OCI-LY1 (cell line): Measurements from ENCODE around the gene COX4I1.

Experiments used
- EZH2 ChIP-seq: fragments of 200-600 bp; sonication (generic), shearing (Covaris generic); IDR thresholded peaks from 2 replicates; pipeline ENCODE4 v1.8.0; 2017; ENCODE audit warnings: borderline replicate concordance, mixed run types, mild to moderate bottlenecking, antibody characterized with exemption, low read length, moderate library complexity, mixed read lengths
- TF ChIP-seq, protein P1 (sequence below): fragments of 200-600 bp; sonication (generic), shearing (Covaris generic); IDR thresholded peaks from 2 replicates; pipeline ENCODE4 v1.5.1; 2017; ENCODE audit warnings: mild to moderate bottlenecking, antibody characterized with exemption, low read length, moderate library complexity, mixed read lengths

DNA sequence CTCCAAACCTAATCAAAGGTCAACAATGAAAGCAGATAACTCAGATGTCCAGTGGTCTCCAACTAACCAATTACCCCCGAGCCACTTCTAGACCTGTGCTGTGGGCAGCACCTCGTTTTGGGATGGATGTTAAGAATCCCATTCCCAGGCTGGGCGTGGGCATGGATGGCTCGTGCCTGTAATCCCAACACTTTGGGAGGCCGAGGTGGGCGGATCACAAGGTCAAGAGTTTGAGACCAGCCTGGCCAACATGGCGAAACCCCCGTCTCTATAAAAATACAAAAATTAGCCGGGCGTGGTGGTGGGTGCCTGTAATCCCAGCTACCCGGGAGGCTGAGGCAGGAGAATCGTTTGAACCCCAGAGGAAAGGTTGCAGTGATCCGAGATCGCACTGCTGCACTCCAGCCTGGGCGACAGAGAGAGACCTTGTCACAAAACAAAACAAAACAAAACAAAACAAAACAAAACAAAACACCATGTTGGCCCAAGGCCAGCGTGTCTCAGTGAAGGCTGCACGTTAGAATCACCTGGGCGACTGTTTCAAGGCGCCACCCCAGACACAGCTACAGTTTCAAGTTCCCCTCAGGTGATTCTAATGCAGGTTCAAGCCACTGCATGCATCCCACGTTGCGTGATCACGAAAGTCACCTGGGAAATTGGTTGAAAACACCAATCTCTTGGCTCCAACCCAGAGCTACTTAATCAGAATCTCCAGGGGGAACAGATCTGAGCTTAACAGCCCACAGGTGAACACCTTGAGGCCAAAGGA, 21.3 kb downstream of the COX4I1 start:
- TF ChIP-seq, protein P1, sequence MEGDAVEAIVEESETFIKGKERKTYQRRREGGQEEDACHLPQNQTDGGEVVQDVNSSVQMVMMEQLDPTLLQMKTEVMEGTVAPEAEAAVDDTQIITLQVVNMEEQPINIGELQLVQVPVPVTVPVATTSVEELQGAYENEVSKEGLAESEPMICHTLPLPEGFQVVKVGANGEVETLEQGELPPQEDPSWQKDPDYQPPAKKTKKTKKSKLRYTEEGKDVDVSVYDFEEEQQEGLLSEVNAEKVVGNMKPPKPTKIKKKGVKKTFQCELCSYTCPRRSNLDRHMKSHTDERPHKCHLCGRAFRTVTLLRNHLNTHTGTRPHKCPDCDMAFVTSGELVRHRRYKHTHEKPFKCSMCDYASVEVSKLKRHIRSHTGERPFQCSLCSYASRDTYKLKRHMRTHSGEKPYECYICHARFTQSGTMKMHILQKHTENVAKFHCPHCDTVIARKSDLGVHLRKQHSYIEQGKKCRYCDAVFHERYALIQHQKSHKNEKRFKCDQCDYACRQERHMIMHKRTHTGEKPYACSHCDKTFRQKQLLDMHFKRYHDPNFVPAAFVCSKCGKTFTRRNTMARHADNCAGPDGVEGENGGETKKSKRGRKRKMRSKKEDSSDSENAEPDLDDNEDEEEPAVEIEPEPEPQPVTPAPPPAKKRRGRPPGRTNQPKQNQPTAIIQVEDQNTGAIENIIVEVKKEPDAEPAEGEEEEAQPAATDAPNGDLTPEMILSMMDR: no peak
- no peak for TF ChIP-seq EZH2
